PC-3 (cell line): ENCODE results near the gene EP400.

Experiments
- EZH2 ChIP-seq: fragments of 300-600 bp; sonication (generic); IDR thresholded peaks from one replicate; pipeline ENCODE4 v1.6.1; 2017; ENCODE audit warnings: antibody characterized with exemption, mild to moderate bottlenecking, low read length; ENCODE audit not compliant: unreplicated experiment
- TF ChIP-seq, protein P1 (sequence below): fragments of 300-600 bp; sonication (generic); conservative IDR thresholded peaks from 2 replicates; pipeline ENCODE4 v1.5.1; 2017; ENCODE audit warnings: antibody characterized with exemption, low read depth, mild to moderate bottlenecking, low read length

DNA sequence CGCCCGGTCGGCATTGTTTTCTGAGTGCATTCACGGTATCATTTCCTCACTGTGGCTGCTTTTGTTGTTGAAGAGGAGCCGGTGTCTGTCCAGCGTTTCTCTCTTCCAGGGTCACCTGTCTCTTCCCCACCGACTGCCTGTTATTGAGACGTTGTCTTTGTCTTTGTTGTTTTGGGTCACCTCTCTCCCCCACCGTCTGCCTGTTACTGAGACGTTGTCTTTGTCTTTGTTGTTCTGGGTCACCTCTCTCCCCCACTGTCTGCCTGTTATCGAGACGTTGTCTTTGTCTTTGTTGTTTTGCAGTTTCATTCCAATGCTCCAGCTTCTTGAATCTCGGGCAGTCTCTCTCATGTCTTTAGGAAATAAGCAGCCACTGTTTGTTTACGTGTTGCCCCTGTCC is 124.5 kb downstream of the EP400 start:
- TF ChIP-seq, protein P1, sequence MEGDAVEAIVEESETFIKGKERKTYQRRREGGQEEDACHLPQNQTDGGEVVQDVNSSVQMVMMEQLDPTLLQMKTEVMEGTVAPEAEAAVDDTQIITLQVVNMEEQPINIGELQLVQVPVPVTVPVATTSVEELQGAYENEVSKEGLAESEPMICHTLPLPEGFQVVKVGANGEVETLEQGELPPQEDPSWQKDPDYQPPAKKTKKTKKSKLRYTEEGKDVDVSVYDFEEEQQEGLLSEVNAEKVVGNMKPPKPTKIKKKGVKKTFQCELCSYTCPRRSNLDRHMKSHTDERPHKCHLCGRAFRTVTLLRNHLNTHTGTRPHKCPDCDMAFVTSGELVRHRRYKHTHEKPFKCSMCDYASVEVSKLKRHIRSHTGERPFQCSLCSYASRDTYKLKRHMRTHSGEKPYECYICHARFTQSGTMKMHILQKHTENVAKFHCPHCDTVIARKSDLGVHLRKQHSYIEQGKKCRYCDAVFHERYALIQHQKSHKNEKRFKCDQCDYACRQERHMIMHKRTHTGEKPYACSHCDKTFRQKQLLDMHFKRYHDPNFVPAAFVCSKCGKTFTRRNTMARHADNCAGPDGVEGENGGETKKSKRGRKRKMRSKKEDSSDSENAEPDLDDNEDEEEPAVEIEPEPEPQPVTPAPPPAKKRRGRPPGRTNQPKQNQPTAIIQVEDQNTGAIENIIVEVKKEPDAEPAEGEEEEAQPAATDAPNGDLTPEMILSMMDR: no peak
- TF ChIP-seq EZH2: no peak
